Fibroblast of upper back skin (primary cell): Measurements from ENCODE around the gene CASTOR1.
A peak's percentile ranks its signal among the peaks of the same experiment; 100 is the strongest.

Experiments
- DNase-seq: peaks from one replicate; pipeline ENCODE4 v3.0.0-alpha.2; 2013

Gene CASTOR1

DNA sequence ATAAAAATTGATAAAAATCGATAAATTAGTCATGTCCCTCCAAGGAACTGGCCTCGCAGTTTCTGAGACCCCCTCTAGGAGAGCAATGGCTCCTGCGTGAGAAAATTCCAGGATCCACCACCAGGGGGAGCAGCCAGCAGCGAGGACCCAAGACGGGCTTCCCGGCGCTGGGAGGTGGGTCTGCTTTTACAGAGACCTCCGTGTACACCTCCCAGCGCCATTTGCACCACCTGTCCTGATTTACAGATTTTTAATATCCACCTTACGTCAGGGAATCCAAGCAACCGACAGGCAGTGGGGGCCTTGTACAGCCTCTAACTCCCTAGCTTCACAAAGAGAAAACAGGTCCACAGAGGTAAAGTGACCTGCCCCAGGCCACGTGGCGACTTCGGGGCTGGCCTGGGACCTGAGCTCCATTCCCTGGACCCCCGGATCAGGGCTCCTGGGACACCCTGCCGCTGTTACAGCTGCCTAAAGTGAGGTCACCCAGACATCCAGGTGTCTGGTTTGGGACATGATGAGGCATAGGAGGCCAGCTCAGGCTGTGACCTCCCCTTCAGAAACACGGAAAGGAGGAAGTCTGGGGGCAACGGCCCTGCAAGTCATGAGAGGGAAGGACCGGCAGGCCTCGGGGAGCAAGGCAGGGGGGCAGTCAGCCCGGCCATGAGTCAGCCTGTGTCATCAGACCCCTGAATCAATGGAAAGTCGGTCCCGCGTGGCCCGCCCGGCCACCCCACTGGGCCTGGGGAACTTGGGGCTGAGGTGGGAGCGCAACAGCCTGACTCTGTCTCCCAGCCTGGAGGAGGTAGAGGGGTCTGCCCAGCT is 26.2 kb downstream of the CASTOR1 start:
- peak; percentile 65 for DNase-seq

DNA sequence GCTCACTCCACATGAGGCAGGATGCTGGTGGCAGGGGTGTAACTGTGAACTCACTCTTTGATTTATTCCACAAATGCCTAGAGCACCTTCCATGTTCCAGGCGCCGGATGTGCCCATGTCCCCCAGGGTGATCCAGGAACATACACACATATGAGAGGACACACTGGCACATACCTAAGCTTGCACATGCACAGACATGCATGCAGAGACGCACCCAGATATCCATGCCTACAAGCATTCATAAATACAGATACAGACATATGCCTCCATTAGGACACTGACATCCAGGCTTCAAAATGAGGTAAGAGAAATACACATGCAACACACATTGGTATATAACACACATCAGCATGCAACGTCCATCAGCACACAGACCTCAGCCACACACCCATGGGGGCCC is 27.2 kb downstream of the CASTOR1 start:
- no peak for DNase-seq

DNA sequence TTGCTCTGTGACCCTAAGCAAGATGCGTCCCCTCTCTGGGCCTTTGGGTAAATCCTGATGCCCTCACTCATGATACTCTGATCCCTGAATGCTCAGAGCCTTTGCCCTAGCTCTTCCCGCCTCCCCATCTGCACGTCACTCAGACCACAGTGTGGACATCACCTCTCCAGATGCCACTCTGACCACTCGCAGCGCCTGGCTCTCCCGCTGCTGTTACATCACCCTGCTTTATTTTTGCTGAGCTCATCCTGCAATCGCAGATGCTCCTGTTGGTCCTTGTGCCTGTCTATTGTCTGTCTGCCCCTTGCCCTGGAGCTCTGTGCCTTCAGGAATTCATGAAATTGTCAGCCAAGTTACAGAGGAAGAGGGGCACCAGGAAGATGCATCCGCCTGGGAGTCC is 28.2 kb downstream of the CASTOR1 start:
- no peak for DNase-seq

DNA sequence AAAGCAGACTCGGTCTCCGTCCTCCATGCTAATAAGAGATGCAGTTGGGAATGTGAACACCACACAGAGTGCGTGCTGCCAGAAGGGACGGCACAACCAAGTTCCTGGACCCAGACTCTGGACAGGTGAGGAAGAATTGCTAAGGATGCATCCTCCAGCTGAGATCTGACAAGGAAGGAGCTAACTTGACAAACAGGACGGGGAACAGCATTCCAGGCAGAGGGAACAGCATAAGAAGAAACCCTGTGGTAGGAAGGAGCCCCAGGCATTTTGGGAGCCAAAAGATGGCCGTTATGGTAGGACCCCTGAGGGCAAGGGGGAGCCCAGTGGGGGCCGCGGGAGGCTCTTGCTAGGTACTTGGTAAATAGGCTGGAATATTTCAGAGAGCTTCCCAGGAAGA is 28.6 kb downstream of the CASTOR1 start:
- DNase-seq: no peak

DNA sequence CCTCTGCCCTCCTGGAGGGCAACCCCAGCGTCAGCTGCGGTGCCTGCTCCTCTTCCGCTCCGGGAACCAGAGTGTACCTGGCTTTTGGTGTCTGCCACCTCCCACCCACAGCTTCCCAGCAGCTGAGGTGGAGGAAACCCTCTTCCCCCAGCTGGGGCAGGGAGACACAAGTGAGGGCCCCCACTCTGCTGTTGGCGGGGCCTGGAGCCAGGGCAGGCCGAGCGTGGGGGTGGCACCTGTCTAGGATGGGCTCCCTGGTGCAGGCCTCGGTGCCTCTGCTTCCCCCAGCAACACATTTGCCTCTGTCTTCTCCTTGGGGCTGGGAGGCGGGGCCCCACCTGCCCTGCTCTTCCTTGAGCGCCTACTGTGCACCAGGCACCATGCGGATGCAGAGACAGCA is 29.0 kb downstream of the CASTOR1 start:
- no peak for DNase-seq

DNA sequence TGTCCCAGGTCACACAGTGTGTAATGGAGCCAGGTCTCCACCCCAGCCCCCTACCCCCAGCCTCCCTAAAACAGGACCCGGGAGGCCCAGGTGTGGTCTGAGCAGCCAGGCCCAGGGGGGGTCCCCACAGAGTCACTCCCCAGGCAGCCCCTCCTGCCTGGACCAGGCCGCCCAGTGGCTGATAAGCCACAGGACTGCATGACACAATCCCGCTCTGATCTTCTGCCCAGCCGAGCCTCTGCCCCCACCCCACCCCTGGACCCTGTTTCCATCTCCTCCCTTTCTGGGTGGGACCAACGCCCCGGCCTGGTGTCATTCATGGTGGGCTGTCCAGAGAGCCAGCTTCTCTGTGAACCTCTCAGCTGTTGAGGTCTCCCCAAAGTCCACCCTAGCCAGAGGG is 35.0 kb downstream of the CASTOR1 start:
- DNase-seq: no peak

DNA sequence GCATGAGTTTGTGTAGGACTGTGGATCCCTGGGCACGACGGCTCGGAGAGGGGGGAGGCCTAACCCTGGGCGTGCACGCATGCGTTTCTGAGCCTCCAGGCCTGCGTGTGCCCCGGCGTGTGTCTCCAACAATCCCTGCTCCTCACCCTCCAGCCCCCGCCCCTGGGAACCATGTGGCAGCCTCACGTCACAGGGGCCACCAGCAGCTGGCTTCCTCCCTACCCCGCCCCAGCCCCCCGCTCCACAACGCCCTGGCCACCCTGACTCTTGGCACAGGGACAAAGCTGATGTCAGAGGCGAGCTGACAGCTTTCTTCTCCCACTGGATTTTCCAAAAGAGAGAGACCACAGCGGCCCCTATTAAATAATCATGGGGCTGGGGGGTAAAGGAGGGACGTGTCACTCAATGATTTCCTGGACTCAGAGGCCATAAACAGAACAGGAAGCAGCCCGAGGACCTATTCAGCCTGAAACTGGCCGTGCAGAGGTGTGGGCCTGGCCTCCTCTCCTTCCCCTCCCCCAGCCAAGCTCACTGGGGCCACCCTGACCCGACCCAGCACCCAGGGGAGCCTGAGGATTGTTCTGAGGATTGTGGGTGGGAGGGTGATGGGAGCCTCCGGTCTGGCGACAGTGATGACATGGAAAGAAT is 36.0 kb downstream of the CASTOR1 start:
- DNase-seq: peak; percentile 68

DNA sequence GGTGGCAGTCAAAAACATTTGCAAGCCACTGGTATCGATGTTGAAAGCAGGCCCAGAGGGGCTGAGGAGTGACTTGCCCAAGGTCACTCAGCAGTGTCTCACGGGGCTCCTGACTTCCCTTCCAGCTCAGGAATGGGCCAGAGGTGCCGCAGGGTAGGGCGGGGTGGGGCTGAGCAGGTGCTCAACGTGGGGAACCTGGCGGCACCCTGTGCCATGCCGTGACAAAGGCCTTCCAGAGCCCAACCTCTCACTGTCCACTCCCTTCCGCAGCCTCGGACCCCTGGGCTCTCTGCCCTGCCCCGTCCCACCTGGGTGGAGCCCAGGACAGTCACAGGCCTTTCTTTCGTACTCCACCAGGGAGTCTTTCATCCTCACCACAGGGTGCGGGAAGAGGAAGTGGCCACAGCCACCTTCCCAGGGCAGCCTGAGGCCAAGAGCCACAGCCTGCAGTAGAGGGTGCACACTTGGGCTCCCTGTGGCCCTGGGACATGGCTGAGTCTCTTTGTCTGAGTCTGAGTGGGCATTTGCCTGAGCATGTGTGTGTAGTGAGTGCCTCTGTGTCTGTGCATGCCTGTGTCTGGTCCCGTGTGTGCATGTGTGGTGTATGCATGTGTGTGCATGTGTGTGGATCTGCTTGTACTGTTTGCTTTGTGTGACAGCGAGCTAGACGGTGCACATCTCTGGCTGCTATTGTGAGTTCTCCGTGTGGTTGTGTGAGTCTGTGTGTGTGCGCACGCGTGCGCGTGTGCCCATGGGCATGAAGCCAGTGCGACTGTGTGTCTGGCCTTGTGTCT is 36.7 kb downstream of the CASTOR1 start:
- no peak for DNase-seq

DNA sequence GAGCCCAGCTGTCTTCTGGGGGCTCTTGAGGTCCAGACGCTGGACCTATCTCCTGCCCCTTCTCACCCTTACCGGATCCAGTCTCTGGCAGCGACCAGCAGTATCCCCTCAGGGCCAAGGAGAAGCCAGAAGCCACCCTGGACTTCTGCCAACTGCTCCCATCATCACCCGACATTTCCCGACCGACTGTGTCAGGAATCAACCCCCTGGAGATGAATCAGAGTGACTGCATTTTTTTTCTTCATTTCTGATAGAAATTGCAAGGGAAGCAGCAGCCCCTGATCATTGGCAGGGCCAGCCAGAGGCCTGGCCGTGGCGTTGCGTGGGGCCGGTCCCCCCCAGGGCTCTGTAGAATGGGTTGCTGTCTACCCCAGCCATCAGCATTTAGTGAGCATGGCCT is 37.6 kb downstream of the CASTOR1 start:
- peak; percentile 80 for DNase-seq

DNA sequence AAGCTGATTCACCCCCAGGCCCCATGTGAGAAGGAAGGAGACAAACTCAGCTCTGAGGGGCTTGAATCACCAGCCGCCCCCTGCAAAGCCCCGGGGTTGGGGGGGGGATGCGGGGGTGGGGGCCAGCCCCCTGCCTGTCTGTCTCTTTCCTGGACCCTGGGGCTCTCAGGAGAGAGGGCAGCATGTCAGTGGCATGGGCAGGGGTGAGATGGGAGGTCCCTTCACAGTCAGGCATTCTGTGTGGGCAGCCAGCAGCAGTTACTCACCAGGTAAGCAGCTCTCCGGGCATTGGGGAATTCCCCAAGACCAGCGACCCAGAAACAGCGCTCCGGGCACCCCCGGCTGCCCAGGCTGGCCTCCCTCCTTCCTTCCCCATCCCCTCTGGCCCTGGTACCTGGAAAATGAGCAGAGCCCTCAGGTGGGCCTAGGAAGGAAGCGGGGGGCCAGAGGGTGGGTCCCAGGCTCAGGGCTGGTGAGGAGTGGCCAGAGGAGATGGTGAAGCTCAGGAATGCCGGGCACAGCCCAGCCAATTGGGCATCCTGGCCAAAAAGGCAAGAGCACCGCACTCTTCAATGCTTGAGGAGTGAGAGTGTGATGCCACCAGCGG is 38.5 kb downstream of the CASTOR1 start:
- peak; percentile 44 for DNase-seq

DNA sequence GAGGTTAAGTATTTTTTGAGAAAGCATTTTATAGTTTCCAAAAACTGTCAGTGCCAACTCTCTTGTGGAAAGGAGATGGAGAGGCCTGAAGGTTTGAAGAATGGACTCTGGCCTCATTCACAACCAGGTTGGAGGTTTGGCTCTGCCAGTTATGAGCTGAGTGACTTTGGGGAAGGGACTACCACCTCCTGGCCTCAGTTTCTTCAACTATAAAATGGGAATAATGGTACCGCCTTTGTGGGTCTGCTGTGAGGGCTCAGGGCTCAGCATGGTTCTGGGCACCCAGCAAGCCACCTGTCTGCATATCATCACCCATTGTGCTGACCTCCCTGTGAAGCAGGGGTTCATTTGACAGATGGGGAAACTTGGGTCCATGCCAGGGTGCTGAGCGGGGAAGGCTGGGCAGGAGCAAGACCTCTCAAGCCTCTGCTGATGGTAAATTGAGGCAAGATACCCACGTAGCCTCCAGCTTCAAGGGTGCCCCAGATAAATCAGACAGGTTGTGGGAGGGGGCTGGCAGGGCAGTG is 39.2 kb downstream of the CASTOR1 start:
- DNase-seq: no peak

DNA sequence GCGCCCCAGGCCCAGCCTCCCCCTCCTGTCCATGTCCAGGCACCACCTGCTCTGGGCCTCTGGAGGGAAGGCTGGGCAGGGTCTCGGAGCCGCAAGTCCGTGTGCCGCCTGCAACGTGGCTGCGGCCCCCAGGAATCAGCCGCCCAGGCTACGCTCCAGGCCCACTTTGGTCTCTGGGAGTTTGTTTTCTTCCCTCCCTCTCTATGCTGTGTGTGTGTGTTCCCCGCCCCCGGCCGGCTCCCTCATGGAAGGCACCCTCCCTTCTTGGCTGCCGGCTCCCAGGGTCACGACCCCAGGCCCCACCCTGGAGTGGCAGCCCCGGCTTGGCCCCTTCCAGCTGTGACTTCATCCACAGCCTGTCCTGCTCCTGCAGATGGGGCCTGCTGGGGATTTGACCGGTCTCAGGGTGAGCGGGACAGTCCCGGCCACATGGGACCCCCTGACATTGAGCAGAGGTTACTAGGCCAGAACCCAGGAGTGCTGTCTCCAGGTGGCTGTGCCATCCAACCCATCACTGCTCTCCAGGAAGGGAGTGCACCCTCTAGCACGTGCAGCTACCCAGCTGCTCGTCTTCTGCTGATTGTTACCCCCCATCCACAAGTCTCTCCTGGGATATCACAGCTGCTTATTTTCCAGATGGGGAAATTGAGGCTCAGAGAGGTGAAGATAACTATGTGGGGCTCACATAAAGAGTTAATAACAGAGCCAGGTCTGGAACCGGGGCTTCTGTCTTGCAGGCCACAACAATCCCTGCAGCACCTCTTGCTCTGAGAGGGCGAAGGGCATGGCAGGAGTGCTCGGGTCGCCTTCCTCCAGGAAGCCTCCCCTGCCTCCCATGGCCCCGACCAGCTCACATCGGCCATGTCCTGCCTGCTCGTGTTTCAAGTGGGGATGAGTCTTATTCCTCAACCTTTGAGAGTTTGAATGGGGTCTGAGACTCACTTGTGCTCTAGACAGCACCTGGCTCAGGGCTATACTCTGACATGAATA is 40.0 kb downstream of the CASTOR1 start:
- DNase-seq: no peak

DNA sequence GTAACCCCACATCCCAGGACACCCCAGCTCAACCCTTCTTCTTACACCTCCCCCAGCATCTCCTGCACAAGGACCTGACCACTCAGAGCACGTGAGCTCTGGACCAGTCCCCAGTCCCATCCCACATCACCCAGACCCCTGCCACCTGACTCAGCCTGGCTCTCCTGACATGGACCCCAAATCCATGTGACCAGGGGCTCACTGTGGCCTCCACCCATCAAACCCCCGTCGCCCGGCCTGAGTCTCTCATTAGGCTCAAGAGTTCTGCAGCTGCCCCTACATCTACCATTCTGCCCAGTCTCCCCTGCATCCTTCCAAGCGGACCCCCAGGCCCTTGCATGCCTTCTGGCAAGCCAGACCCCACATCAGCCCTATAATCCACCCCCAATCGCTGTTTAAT is 40.8 kb downstream of the CASTOR1 start:
- no peak for DNase-seq

DNA sequence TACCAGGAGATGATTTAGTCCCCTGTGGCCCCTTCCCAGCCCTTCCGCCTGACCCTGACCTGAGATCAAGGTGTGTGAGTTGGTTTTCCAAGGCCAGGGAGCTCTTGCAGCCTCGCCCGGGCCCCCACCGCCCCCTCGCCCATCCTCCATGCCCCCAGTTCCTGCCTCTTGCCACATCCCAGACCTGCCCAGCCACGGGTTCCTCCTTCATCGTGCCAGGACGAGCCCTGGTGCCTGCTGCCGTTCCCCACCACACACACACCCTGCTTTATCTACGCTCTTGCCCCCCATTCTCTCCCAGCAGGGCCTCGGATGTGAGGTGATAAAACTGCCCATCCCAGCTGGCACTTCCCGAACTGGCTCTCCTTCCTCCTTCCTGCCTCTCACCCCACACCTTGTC is 41.3 kb downstream of the CASTOR1 start:
- DNase-seq: no peak

DNA sequence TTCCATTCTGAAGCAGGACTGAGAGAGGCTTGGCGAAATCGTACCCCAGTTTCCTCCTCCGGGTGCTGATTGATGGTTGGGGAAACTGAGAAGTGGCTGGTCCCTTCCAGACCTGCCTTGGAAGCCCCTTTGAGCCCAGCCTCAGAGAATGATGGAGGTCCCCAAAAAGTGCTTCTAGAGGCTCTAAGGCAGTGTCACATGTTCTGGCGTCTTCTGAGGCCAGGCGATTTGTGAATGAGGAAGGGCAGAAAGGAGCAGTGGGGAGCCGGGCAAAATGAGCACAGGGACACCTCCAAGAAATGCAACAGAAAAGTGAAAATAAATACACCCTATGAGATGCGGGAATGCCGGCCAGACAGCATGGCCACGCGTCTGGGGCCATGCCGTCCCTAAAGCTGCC is 41.7 kb downstream of the CASTOR1 start:
- DNase-seq: no peak

DNA sequence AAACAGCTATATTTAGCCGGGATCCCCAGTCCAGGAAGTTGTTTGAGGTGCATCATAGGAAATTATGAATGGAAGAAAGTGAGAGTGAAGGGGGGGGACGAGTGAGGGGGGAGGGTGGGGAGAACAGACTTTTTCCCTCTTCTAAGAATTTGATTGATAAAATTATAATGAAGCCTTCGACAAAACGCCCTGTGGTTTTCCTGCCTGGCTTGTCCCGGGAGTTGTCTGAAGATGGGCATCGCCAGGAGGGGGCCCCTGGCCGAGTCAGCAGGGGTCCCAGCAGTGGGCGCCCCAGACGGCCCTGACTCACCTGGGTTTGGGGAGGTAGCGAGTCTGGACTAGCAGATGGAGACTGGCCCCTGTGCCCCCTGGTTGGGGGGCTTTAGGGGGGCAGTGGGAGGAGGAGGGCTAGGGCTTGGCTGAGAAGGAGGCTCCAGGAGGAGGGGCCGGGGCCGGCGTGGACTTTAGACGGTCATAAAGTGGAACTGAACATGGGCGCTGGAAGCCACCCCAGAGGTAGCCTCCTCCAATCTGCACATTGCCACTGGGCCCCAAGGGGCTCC is 42.4 kb downstream of the CASTOR1 start:
- peak; percentile 71 for DNase-seq

DNA sequence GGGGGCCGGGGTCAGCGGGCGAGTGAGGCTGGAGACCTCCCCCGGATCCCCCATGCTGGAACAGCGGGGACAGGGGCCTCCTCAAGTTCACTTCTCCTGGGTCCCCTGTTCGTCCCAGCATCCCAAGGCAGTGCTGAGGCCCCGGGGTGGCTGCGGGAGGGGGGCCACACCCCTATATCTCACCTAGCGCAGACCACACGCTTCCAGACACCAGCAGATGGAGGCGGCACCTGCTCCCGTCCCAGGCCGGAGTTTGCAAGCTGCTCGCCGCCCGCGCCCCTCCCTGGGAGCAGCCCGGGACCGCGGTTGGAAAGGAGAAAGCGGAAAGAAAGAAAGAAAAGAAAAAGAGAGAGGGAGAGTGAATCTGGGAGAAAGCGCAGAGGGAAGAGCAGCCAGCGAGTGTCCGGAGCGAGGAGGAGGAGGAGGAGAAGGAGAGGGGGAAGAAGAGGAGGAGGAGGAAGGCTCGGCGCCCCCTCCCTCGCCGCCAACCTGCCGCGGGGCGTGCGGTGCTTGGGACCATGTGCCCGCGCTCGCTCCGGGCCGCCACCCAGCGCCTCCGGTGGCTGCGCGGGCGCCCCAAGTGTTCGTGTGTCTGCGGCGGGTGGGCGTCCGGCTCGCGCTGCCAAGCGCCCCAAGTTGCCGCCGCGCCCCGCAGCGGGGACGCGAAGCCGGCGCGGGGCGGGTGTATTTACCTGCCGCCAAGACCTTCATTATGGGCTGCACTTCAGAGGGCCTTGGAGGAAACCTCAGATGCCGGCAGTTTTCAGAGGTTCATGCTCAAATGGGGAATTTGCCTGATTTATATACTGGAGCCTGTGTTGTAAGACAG is 43.1 kb downstream of the CASTOR1 start, which contains the start of gene LIF:
TSS of gene LIF (minus strand) at position 775 of the 829 bp plus-strand sequence. CDS start at position 711, 64 bp downstream.
- DNase-seq: no peak

DNA sequence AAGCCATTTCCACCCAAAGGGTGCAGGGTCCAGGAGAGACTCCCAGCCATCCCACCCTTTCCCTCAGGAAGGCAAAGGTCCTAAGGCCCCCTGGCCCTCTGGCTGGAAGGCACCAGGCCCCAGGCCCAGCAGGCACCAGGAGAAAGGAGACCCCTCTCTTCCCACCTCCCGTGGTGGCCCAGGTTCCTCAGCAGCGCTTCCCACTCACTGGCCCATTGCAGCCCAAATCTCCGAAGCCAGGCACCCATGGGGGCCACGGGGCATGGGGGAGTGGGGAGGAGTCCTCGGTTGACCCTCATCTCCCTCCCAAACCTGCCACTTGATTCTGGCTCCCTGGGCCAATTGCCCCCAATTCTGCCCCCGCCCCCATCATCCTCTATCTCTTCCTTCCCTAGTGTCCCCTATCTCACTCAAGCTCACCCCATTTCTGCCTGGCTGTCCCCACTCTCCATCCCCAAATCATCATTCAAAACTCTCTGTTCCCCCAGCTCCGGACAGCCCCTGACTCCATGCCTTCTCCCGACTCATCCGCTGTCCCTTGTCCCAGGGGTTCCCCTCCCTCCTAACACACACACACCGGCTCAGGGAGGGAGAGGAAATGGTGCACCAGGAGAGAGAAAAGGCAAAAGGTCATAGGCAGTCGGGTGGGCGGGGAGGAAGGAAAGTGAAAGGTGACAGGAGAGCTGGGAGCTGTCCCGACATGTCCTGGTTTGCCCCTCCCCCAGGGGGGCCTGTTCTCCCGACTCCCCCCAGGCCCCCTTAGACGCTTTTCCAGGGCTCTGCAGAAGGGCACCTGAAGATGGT is 43.9 kb downstream of the CASTOR1 start:
- DNase-seq: no peak

DNA sequence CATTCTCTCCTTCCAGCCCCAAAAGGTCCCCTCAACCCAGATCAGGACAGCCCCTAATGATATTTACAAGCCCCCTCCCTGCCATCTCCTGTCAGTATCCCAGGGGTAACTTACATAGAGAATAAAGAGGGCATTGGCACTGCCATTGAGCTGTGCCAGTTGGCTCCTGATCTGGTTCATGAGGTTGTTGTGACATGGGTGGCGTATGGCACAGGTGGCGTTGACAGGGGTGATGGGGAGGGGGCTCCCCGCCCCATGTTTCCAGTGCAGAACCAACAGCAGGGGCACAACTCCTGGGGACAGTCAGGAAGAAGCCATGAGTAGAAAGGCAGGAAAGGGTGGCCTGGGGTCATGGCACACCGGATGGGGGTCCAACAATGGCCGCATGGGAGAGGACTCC is 44.7 kb downstream of the CASTOR1 start:
- DNase-seq: no peak

DNA sequence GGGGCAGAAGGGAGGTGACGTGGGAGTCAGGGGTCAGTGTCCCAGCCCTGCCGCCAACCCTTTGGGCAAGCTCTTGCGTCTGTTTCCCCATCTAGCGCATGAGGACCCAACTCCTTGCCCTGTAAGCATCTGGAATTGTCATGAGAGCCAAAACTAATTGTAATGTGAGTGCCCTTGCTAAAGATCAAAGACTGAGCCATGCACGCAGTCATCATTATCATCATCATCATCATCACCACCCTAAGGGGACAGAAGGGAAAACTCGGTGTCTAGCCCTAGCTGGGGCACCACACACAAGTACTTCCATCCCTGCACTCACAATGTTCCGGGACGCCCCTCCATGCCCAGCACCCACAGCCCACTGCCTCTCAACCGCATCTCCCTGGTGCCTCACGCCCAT is 45.2 kb downstream of the CASTOR1 start:
- no peak for DNase-seq
